ENCODE data around the gene IGFBP7.

Gene IGFBP7

GRCh38 chr4:57086031-57086723 is 24.0 kb downstream of the IGFBP7 start:
- TF ChIP-seq SIN3A (IDR thresholded peaks at IDR 0.05; ENCODE audit: borderline replicate concordance, insufficient read depth, low read length) (no peak), FOXP2 (optimal IDR thresholded peaks at IDR 0.05; ENCODE audit: borderline replicate concordance, extremely low read depth, extremely low read length, insufficient read depth) (no peak), TAF1 (IDR thresholded peaks at IDR 0.05; ENCODE audit: borderline replicate concordance, insufficient read depth, low read length) (no peak), REST (IDR thresholded peaks at IDR 0.05; ENCODE audit: insufficient read depth in 1 of 2, low read depth in 2 of 2, low read length in 2 of 2) (no peak), POLR2AphosphoS5 (IDR thresholded peaks at IDR 0.05; ENCODE audit: low read depth, low read length) (no peak)

DNA sequence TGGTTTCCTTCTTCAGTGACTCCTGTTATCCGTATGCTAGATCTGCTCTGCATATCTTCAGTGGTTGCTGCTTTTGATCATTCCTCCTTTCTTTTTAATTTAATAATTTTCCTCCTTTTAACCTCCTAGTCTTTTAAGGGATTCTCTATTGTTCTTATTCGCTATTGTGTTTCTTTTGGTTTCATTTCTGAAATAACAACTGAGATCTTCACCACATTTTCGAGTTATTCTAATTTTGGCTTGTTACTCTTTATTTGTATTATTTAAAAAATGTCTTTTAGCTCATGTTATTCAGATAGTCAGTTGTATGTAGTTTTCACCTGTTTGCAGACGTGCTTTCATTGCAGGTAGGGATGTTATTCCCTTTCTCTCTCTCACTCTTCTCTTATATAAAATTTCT is 24.9 kb downstream of the IGFBP7 start:
- TF ChIP-seq REST (IDR thresholded peaks at IDR 0.05; ENCODE audit: insufficient read depth in 1 of 2, low read depth in 2 of 2, low read length in 2 of 2) (no peak), FOXP2 (optimal IDR thresholded peaks at IDR 0.05; ENCODE audit: borderline replicate concordance, extremely low read depth, extremely low read length, insufficient read depth) (no peak), TAF1 (IDR thresholded peaks at IDR 0.05; ENCODE audit: borderline replicate concordance, insufficient read depth, low read length) (no peak), POLR2AphosphoS5 (IDR thresholded peaks at IDR 0.05; ENCODE audit: low read depth, low read length) (no peak), SIN3A (IDR thresholded peaks at IDR 0.05; ENCODE audit: borderline replicate concordance, insufficient read depth, low read length) (no peak)

GRCh38 chr4:57084360-57084759 is 25.8 kb downstream of the IGFBP7 start:
- TF ChIP-seq POLR2AphosphoS5 (IDR thresholded peaks at IDR 0.05; ENCODE audit: low read depth, low read length) (no peak), SIN3A (IDR thresholded peaks at IDR 0.05; ENCODE audit: borderline replicate concordance, insufficient read depth, low read length) (no peak), TAF1 (IDR thresholded peaks at IDR 0.05; ENCODE audit: borderline replicate concordance, insufficient read depth, low read length) (no peak)

GRCh38 chr4:57083090-57083489 is 27.1 kb downstream of the IGFBP7 start:
- no peak for TF ChIP-seq POLR2AphosphoS5 (IDR thresholded peaks at IDR 0.05; ENCODE audit: low read depth, low read length)
- no peak for TF ChIP-seq TAF1 (IDR thresholded peaks at IDR 0.05; ENCODE audit: borderline replicate concordance, insufficient read depth, low read length)
- no peak for TF ChIP-seq REST (IDR thresholded peaks at IDR 0.05; ENCODE audit: insufficient read depth in 1 of 2, low read depth in 2 of 2, low read length in 2 of 2)
- TF ChIP-seq SIN3A (IDR thresholded peaks at IDR 0.05; ENCODE audit: borderline replicate concordance, insufficient read depth, low read length) = no peak
- no peak for TF ChIP-seq FOXP2 (optimal IDR thresholded peaks at IDR 0.05; ENCODE audit: borderline replicate concordance, extremely low read depth, extremely low read length, insufficient read depth)

DNA sequence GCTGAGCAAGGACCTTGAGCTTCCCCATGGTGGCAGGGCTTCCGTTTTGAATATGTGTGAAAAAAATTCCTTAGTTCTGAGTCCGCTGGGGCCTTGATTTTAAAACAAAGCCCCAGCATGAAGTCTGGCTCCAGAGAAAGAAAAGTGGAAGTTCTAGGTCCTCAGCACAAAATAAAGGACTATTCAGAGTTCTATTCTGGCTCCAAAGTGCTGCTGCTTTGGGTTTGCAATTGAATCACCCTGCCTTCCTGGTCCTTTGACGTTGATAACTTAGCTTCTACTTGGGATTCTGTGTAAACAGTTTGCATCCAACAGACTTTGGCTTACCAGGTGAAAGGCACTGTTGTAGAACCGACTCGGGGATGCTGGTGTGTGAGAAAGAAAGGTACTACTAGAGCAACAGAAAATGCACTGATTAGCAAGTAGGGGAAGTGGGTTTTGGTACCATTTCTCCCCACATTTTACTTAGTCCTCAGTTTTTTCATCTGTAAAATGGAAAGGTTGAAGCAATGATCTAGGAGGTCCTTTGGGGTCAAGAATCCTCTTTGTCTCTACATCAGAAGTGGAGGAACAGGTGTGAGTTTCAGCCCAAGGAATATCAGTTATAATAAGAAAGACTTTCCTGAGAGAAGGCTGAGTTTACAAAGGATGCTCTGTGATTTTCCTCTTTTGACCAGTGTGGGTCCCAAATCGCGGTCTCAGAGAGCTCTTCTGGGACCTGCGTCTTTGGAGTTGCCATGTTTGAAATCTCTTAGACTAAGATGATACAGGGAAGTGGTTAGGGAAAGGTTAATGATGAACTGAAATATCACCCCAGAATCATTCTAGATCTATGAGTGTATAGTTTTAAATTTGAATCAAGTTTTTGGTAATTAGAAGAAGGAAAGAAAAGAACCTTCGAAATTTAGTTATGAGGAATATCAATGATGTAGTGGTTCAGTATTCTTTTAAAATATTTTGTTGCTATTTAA is 28.2 kb downstream of the IGFBP7 start:
- TF ChIP-seq SIN3A (IDR thresholded peaks at IDR 0.05; ENCODE audit: borderline replicate concordance, insufficient read depth, low read length) = no peak
